Measurements from ENCODE around the gene RFC5. TPM values are rescaled to one million over a fixed set of nuclear protein-coding genes. Genes with fewer than 3 reads are reported as not detected.

RFC5 gene
- total RNA-seq, 1 experiment from 2014 or later = 100 TPM

DNA sequence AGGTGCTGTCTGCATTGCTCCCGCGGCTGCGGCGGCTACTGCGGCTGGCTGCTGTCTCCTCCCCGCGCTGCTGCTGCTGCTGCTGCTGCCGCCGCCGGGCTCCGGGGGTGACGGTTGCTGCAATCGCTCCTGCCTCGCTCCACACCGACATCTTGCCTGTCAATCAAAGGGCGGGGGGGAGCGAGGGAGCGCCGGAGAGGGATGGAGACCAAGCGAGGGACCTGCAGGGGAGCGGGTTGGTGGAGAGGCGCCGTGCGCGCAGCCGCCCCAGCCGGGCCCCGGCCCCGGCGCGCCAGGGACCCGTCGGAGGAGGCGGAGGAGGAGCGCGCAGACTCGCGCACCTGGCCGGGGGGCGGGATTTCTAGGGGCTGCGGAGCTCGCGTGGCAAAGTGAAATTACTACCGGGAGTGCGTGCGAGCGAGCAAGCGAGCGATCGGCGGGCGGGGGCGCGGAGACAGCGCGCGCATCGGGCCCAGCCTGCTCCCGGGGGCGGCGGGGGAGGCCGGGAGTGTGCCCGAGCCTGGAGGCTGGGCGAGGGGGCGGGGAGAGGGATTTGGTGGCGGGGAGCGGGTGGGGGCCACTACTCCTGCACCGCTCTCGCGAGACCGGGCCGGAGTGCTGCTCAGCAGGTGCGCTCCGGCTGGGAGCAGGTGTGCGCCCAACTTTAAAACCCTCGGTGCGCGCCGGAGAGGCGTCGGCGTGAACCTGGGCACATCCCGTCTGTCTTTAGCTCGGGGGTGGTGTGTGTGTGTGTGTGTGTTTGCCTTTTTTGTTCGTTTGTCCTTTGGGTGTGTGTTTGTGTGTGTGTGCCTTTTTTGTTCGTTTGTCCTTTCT is 47.5 kb upstream of the RFC5 start, which contains the start of gene KSR2:
Gene KSR2, minus strand, starts transcription at position 165 of the 834 bp plus-strand sequence. CDS start 735 bp downstream, outside the sequence.
- Histone ChIP-seq H3K79me2 (ENCODE audit: low read length) (0 out of 2 replicates have a peak, but pooled peaks cover 9% of the 10 kb centered on the region), H3K27me3 (ENCODE audit: low read length) (no peaks in the 10 kb centered on the region), H3F3A (ENCODE audit: low read length, unreplicated experiment) (no peaks in the 10 kb centered on the region), H3K4me3 (ENCODE audit: low read length) (peak within 1 kb of the TSS; percentile 89), H2AFZ (ENCODE audit: low read length) (peak within 1 kb of the TSS; percentile 90), H4K20me1 (ENCODE audit: low read length) (no peaks in the 10 kb centered on the region), H3K9me3 (ENCODE audit: low read length) (peaks cover 4% of the 10 kb centered on the region; the same call in 1 of the 2 replicates), H3K9me2 (replicated peaks; ENCODE audit: low read length) (no peaks in the 10 kb centered on the region), H3K27ac (ENCODE audit: low read length) (peak within 1 kb of the TSS; percentile 68), H3K4me2 (ENCODE audit: low read length) (peak within 1 kb of the TSS; percentile 94), H3K9ac (ENCODE audit: low read length) (peak within 1 kb of the TSS; percentile 78), H3K36me3 (ENCODE audit: low read depth, low read length) (no peaks in the 10 kb centered on the region), H3K4me1 (ENCODE audit: insufficient read depth, low read length) (peaks cover 24% of the 10 kb centered on the region)
- CTCF ChIA-PET = no interaction called here
- DNase-seq (peak; percentile 92), ATAC-seq (peak; percentile 91)
- POLR2A ChIA-PET (ENCODE audit: unreplicated experiment) = interaction anchor here (0.6 kb wide), 1 partner anchor 135 kb away, joined by 4 read pairs; the partner anchor contains the start of gene VSIG10
- BruUV-seq (replicated peaks) = no TSS peak
- TF ChIP-seq, protein P1, sequence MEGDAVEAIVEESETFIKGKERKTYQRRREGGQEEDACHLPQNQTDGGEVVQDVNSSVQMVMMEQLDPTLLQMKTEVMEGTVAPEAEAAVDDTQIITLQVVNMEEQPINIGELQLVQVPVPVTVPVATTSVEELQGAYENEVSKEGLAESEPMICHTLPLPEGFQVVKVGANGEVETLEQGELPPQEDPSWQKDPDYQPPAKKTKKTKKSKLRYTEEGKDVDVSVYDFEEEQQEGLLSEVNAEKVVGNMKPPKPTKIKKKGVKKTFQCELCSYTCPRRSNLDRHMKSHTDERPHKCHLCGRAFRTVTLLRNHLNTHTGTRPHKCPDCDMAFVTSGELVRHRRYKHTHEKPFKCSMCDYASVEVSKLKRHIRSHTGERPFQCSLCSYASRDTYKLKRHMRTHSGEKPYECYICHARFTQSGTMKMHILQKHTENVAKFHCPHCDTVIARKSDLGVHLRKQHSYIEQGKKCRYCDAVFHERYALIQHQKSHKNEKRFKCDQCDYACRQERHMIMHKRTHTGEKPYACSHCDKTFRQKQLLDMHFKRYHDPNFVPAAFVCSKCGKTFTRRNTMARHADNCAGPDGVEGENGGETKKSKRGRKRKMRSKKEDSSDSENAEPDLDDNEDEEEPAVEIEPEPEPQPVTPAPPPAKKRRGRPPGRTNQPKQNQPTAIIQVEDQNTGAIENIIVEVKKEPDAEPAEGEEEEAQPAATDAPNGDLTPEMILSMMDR (conservative IDR thresholded peaks at IDR 0.05; ENCODE audit: low read depth, low read length) = no peak
- TF ChIP-seq EZH2phosphoT487 (IDR thresholded peaks at IDR 0.05; ENCODE audit: borderline replicate concordance, low read length) = peak; percentile 93
- intact Hi-C loops (cut with micrococcal nuclease) = loop anchor here (2.0 to 5.0 kb wide), 3 partner anchors 18 to 112 kb away; no protein-coding TSS in a partner anchor

DNA sequence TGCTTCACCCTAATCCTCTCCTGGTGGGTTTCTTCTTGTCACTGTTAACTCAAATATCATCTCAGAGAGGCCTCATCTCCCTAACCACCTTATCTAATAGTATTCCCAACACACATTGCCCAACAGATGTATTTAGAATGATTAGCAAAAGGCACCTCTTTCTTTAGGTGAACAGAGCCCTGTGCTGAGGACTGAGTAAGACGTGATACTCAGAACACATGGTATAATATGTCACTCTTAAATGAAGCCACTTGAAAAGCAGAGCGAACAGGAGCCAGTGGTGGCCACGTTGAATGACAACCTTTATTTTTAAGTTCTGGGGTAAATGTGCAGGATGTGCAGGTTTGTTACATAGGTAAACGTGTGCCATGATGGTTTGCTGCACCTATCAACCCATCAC is 46.2 kb upstream of the RFC5 start:
- CTCF ChIA-PET = no interaction called here
- intact Hi-C loops (cut with micrococcal nuclease) = no loop called here
- H3F3A ChIP-seq (ENCODE audit: low read length, unreplicated experiment) = no peaks in the 10 kb centered on the region

More for the DNA sequence above, 46.2 kb upstream of the RFC5 start:
- peaks cover 4% of the 10 kb centered on the region; the same call in 1 of the 2 replicates for H3K9me3 ChIP-seq (ENCODE audit: low read length)
- H3K9ac ChIP-seq (ENCODE audit: low read length) = no peak overlapping the region
- no peaks in the 10 kb centered on the region for H4K20me1 ChIP-seq (ENCODE audit: low read length)
- DNase-seq = no peak
- no peaks in the 10 kb centered on the region for H3K27me3 ChIP-seq (ENCODE audit: low read length)
- 0 out of 2 replicates have a peak, but pooled peaks cover 9% of the 10 kb centered on the region for H3K79me2 ChIP-seq (ENCODE audit: low read length)
- H3K4me2 ChIP-seq (ENCODE audit: low read length) = peak overlapping the region; percentile 94
- no TSS peak for BruUV-seq (replicated peaks)
- no peaks in the 10 kb centered on the region for H3K9me2 ChIP-seq (replicated peaks; ENCODE audit: low read length)
- no peak overlapping the region for H3K27ac ChIP-seq (ENCODE audit: low read length)
- H3K4me1 ChIP-seq (ENCODE audit: insufficient read depth, low read length) = peaks cover 24% of the 10 kb centered on the region
- POLR2A ChIA-PET (ENCODE audit: unreplicated experiment) = interaction anchor here (0.7 kb wide), 1 partner anchor 13 kb away, joined by 6 read pairs; no protein-coding TSS in a partner anchor
- H3K4me3 ChIP-seq (ENCODE audit: low read length) = peak overlapping the region; percentile 89; the same call in 1 of the 2 replicates
- 0 out of 2 replicates have a peak overlapping the region, but pooled peaks have one; percentile 90 for H2AFZ ChIP-seq (ENCODE audit: low read length)
- no peaks in the 10 kb centered on the region for H3K36me3 ChIP-seq (ENCODE audit: low read depth, low read length)
- TF ChIP-seq EZH2phosphoT487 (IDR thresholded peaks at IDR 0.05; ENCODE audit: borderline replicate concordance, low read length) (no peak), EZH2 (IDR thresholded peaks at IDR 0.05; ENCODE audit: low read length, unreplicated experiment) (no peak)
- TF ChIP-seq, protein P1 (conservative IDR thresholded peaks at IDR 0.05; ENCODE audit: low read depth, low read length) = no peak
- no peak for ATAC-seq

All from PC-3 (cell line).